ENCODE data around the gene ZNF839.
A peak's percentile ranks its signal among the peaks of the same experiment; 100 is the strongest.

Gene ZNF839

GRCh38 chr14:102389246-102389645 is 69.7 kb downstream of the ZNF839 start:
- DNase-seq = peak; percentile 13 to 74 (median 67)

GRCh38 chr14:102390064-102390855 is 70.7 kb downstream of the ZNF839 start:
- no peak for DNase-seq

Measured in suppressor macrophage treated with lipopolysaccharide for 1 hour (primary cell).